RKO (cell line): ENCODE data around the gene KPTN.
A peak's percentile ranks its signal among the peaks of the same experiment; 100 is the strongest.

Experiments used
- DNase-seq: peaks from one replicate; pipeline ENCODE4 v3.0.0-alpha.2; 2016; ENCODE audit warnings: low spot score

The KPTN gene

GRCh38 chr19:47469363-47469700 is 14.7 kb downstream of the KPTN start:
- no peak for DNase-seq

GRCh38 chr19:47467914-47468313 is 16.1 kb downstream of the KPTN start:
- DNase-seq = no peak

GRCh38 chr19:47465957-47466356 is 18.1 kb downstream of the KPTN start:
- DNase-seq = no peak

- no peak for DNase-seq
These were observed 19.2 kb downstream of the KPTN start for GRCh38 chr19:47464675-47465419.

- DNase-seq = no peak
These were observed 22.1 kb downstream of the KPTN start for GRCh38 chr19:47461876-47462275.

GRCh38 chr19:47459477-47459876 is 24.5 kb downstream of the KPTN start:
- DNase-seq = no peak

GRCh38 chr19:47458672-47459071 is 25.3 kb downstream of the KPTN start:
- no peak for DNase-seq

GRCh38 chr19:47456721-47457474 is 27.1 kb downstream of the KPTN start:
- no peak for DNase-seq

- no peak for DNase-seq
These were observed 33.5 kb downstream of the KPTN start for GRCh38 chr19:47450478-47450877.

- DNase-seq = no peak
These were observed 35.7 kb downstream of the KPTN start for GRCh38 chr19:47448360-47448727.

GRCh38 chr19:47447470-47448359 is 36.3 kb downstream of the KPTN start:
- peak; percentile 17 for DNase-seq

- DNase-seq = no peak
These were observed 37.2 kb downstream of the KPTN start for GRCh38 chr19:47446534-47447469.

- no peak for DNase-seq
These were observed 38.0 kb downstream of the KPTN start for GRCh38 chr19:47445937-47446402.

- DNase-seq = no peak
These were observed 38.5 kb downstream of the KPTN start for GRCh38 chr19:47445527-47445926.

GRCh38 chr19:47444388-47444821 is 39.6 kb downstream of the KPTN start:
- no peak for DNase-seq

GRCh38 chr19:47443331-47443730 is 40.7 kb downstream of the KPTN start:
- DNase-seq = no peak

- no peak for DNase-seq
These were observed 45.2 kb downstream of the KPTN start for GRCh38 chr19:47438793-47439220.

GRCh38 chr19:47437500-47437899 is 46.5 kb downstream of the KPTN start:
- DNase-seq = no peak

- peak; percentile 59 for DNase-seq
These were observed 47.2 kb downstream of the KPTN start for GRCh38 chr19:47436712-47437401.

- no peak for DNase-seq
These were observed 48.1 kb downstream of the KPTN start for GRCh38 chr19:47435883-47436417.
